LNCaP clone FGC (cell line): Measurements from ENCODE around the gene IVL.
A peak's percentile ranks its signal among the peaks of the same experiment; 100 is the strongest.

ENCODE experiments used
- DNase-seq: peaks from one replicate; pipeline ENCODE4 v3.0.0-alpha.2; 2011; ENCODE audit warnings: low read depth
- H3K4me3 ChIP-seq: 2 replicates; pipeline ENCODE4 v1.5.1; 2011; ENCODE audit warnings: mild to moderate bottlenecking, low read depth, low read length, control low read depth
- CTCF ChIP-seq: IDR thresholded peaks from 2 replicates; pipeline ENCODE4 v1.5.1; 2012; ENCODE audit warnings: mild to moderate bottlenecking; ENCODE audit not compliant: control insufficient read depth, insufficient read depth; ENCODE audit errors: extremely low read depth

Gene IVL

DNA sequence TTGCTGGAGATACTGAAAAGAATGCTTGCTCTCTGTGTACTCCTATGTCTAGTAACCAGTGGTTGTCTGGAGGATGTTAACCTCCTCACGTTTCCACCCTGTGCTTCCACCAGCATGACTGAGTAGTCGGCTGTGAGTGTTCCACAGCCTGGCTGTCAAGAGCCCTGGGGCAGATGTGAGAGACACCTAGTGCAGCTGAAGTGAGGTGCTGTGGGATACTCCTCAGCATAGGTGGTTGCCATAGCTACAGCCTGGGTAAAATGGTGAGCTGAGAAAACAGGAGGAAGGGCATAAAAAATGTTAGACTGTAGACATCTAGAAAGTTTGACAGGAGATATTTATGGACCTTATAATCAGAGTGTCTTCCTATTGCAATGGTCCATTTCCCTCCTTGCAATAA is 15.8 kb downstream of the IVL start:
- no peak overlapping the region for H3K4me3 ChIP-seq
- no peak for TF ChIP-seq CTCF
- no peak for DNase-seq

- DNase-seq = peak; percentile 13
- no peak overlapping the region for H3K4me3 ChIP-seq
- TF ChIP-seq CTCF = peak; percentile 72
Measured at GRCh38 chr1:152926091-152926490, 17.7 kb downstream of the IVL start.

- TF ChIP-seq CTCF = no peak
- H3K4me3 ChIP-seq = no peak overlapping the region
- no peak for DNase-seq
Measured at GRCh38 chr1:152928671-152929070, 20.3 kb downstream of the IVL start.

GRCh38 chr1:152932170-152932811 is 23.9 kb downstream of the IVL start:
- no peak for TF ChIP-seq CTCF
- H3K4me3 ChIP-seq = no peak overlapping the region
- DNase-seq = no peak

GRCh38 chr1:152933196-152933595 is 24.9 kb downstream of the IVL start:
- TF ChIP-seq CTCF = no peak
- DNase-seq = no peak
- no peak overlapping the region for H3K4me3 ChIP-seq

- no peak overlapping the region for H3K4me3 ChIP-seq
- no peak for TF ChIP-seq CTCF
- no peak for DNase-seq
Measured at GRCh38 chr1:152940614-152941013, 32.3 kb downstream of the IVL start.

- TF ChIP-seq CTCF = no peak
- no peak overlapping the region for H3K4me3 ChIP-seq
- no peak for DNase-seq
Measured at GRCh38 chr1:152941037-152941711, 32.8 kb downstream of the IVL start.
